Hepatocyte (in vitro differentiated cells): ENCODE measurements around the gene PIGT.

Experiments used
- EZH2 ChIP-seq: fragments of 200-600 bp; sonication (generic); IDR thresholded peaks from 2 replicates; pipeline ENCODE4 v1.6.1; 2016; ENCODE audit warnings: antibody characterized with exemption, mild to moderate bottlenecking, borderline replicate concordance
- TF ChIP-seq, protein P1 (sequence below): fragments of 200-600 bp; sonication (generic); IDR thresholded peaks from 2 replicates; pipeline ENCODE4 v1.5.1; 2016; ENCODE audit warnings: antibody characterized with exemption, mild to moderate bottlenecking; ENCODE audit not compliant: poor library complexity

- TF ChIP-seq, protein P1, sequence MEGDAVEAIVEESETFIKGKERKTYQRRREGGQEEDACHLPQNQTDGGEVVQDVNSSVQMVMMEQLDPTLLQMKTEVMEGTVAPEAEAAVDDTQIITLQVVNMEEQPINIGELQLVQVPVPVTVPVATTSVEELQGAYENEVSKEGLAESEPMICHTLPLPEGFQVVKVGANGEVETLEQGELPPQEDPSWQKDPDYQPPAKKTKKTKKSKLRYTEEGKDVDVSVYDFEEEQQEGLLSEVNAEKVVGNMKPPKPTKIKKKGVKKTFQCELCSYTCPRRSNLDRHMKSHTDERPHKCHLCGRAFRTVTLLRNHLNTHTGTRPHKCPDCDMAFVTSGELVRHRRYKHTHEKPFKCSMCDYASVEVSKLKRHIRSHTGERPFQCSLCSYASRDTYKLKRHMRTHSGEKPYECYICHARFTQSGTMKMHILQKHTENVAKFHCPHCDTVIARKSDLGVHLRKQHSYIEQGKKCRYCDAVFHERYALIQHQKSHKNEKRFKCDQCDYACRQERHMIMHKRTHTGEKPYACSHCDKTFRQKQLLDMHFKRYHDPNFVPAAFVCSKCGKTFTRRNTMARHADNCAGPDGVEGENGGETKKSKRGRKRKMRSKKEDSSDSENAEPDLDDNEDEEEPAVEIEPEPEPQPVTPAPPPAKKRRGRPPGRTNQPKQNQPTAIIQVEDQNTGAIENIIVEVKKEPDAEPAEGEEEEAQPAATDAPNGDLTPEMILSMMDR = no peak
- no peak for TF ChIP-seq EZH2
Observed at GRCh38 chr20:45425561-45425960, 9.6 kb downstream of the PIGT start.
